ENCODE results near the gene MRPL36.

The MRPL36 gene

DNA sequence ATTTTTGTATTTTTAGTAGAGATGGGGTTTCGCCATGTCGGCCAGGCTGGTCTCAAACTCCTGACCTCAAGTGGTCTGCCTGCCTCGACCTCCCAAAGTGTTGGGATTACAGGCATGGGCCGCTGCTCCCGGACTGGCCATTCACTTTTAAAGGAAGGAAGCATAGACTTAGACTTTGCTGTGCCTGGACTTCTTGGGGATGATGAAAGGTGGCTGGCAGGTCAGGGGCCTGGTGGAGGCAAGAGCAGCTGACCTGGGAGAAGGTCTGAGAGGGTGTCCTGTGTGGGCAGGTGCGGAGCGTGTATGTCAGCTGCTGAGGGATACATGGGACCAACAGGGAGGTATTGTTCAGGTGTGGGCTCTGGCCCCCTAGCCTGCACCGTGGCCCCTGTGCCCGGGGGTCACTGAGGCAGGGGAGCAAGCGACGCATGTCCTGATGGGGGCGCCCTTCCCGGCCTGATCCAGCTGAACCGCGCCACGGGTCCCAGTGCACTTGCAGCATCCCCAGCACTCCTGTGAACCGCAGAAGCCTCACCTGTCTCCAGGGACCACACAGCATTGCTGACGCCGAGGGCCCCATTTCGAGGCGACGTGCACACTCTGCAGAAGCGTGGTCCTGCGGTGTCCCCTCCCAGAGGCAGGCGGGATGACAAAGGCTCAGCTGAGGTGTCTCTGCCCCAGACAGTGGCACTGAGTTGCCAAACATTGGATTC is 24.6 kb upstream of the MRPL36 start:
- TF ChIP-seq EZH2phosphoT487 (IDR thresholded peaks at IDR 0.05; ENCODE audit: low read length) = no peak
- no peak for TF ChIP-seq CTCF (IDR thresholded peaks at IDR 0.05; ENCODE audit: low read length)
- TF ChIP-seq EZH2 (optimal IDR thresholded peaks at IDR 0.05; ENCODE audit: low read depth, low read length) = no peak
- DNase-seq = no peak
- no peaks in the 10 kb centered on the region for H3K36me3 ChIP-seq (replicated peaks; ENCODE audit: insufficient read depth, low read length)
- no peak overlapping the region for H3K9ac ChIP-seq (ENCODE audit: low read length)
- no peak overlapping the region for H3K4me2 ChIP-seq (ENCODE audit: low read depth, low read length)
- no peak overlapping the region for H2AFZ ChIP-seq (ENCODE audit: low read length)
- H4K20me1 ChIP-seq (ENCODE audit: insufficient read depth, low read length) = no peaks in the 10 kb centered on the region
- H3K9me2 ChIP-seq (replicated peaks; ENCODE audit: insufficient read depth, low read length) = no peaks in the 10 kb centered on the region
- no peaks in the 10 kb centered on the region for H3K27me3 ChIP-seq (replicated peaks; ENCODE audit: insufficient read depth, low read length)
- no peaks in the 10 kb centered on the region for H3K4me1 ChIP-seq (ENCODE audit: low read length)
- H3K27ac ChIP-seq (ENCODE audit: low read length) = no peak overlapping the region
- H3K9me3 ChIP-seq (replicated peaks; ENCODE audit: insufficient read depth, low read length) = no peaks in the 10 kb centered on the region
- H3K4me3 ChIP-seq (ENCODE audit: low read length) = no peak overlapping the region
- H3K79me2 ChIP-seq (ENCODE audit: low read length) = no peaks in the 10 kb centered on the region
- H3F3A ChIP-seq (ENCODE audit: insufficient read depth, low read length) = no peaks in the 10 kb centered on the region

DNA sequence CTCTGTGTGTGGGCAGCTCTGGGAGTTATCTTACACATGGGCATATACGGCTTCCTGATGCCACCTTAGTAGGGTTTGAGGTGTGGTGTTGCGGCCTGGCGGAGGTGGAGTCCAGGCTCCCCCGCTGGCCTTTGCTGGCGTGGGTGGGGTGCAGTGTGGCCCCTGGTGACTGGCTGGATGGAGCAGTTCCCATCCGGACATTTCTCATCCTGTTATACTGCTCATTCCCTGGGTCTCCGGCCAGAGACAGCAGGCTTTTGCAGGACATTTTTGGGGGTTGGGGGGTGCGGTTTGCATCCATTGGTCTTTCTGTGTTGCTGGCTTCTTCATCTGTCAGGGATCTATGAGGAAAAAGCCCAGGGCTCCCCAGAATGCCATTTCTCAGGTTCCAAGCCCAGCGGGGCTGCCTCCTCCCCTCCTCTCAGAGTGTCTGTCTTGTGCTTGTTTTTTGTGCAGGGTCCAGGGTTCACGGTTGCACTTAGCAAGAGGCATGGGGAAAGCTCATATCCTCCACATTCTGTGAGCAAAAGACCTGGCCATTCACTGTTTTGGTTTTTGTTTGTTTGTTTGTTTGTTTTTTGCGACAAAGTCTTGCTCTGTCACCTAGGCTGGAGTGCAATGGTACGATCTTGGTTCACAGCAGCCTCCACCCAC is 23.9 kb upstream of the MRPL36 start:
- Histone ChIP-seq H3K4me3 (ENCODE audit: low read length) (no peak overlapping the region), H3K9me2 (replicated peaks; ENCODE audit: insufficient read depth, low read length) (no peaks in the 10 kb centered on the region), H3K79me2 (ENCODE audit: low read length) (no peaks in the 10 kb centered on the region), H3K36me3 (replicated peaks; ENCODE audit: insufficient read depth, low read length) (no peaks in the 10 kb centered on the region), H3K9ac (ENCODE audit: low read length) (no peak overlapping the region), H3K4me2 (ENCODE audit: low read depth, low read length) (no peak overlapping the region), H3F3A (ENCODE audit: insufficient read depth, low read length) (no peaks in the 10 kb centered on the region), H3K27me3 (replicated peaks; ENCODE audit: insufficient read depth, low read length) (no peaks in the 10 kb centered on the region), H4K20me1 (ENCODE audit: insufficient read depth, low read length) (no peaks in the 10 kb centered on the region), H3K9me3 (replicated peaks; ENCODE audit: insufficient read depth, low read length) (no peaks in the 10 kb centered on the region), H2AFZ (ENCODE audit: low read length) (no peak overlapping the region), H3K27ac (ENCODE audit: low read length) (no peak overlapping the region), H3K4me1 (ENCODE audit: low read length) (no peaks in the 10 kb centered on the region)
- TF ChIP-seq EZH2 (optimal IDR thresholded peaks at IDR 0.05; ENCODE audit: low read depth, low read length) (no peak), CTCF (IDR thresholded peaks at IDR 0.05; ENCODE audit: low read length) (no peak), EZH2phosphoT487 (IDR thresholded peaks at IDR 0.05; ENCODE audit: low read length) (no peak)
- no peak for DNase-seq

- Histone ChIP-seq H4K20me1 (ENCODE audit: insufficient read depth, low read length) (no peaks in the 10 kb centered on the region), H3K9me2 (replicated peaks; ENCODE audit: insufficient read depth, low read length) (no peaks in the 10 kb centered on the region), H3K27me3 (replicated peaks; ENCODE audit: insufficient read depth, low read length) (no peaks in the 10 kb centered on the region), H3K9me3 (replicated peaks; ENCODE audit: insufficient read depth, low read length) (no peaks in the 10 kb centered on the region), H3K9ac (ENCODE audit: low read length) (no peak overlapping the region), H3F3A (ENCODE audit: insufficient read depth, low read length) (no peaks in the 10 kb centered on the region), H3K27ac (ENCODE audit: low read length) (no peak overlapping the region), H3K4me2 (ENCODE audit: low read depth, low read length) (no peak overlapping the region), H3K79me2 (ENCODE audit: low read length) (no peaks in the 10 kb centered on the region), H3K4me1 (ENCODE audit: low read length) (no peaks in the 10 kb centered on the region), H2AFZ (ENCODE audit: low read length) (no peak overlapping the region), H3K4me3 (ENCODE audit: low read length) (no peak overlapping the region), H3K36me3 (replicated peaks; ENCODE audit: insufficient read depth, low read length) (0 out of 2 replicates have a peak, but pooled peaks cover 2% of the 10 kb centered on the region)
- no peak for DNase-seq
- TF ChIP-seq EZH2 (optimal IDR thresholded peaks at IDR 0.05; ENCODE audit: low read depth, low read length) (no peak), CTCF (IDR thresholded peaks at IDR 0.05; ENCODE audit: low read length) (no peak), EZH2phosphoT487 (IDR thresholded peaks at IDR 0.05; ENCODE audit: low read length) (no peak)
Observed at GRCh38 chr5:1821862-1822261, 22.2 kb upstream of the MRPL36 start.
